Measurements from ENCODE around the gene APH1B. TPM values are rescaled to one million over a fixed set of nuclear protein-coding genes. Genes with fewer than 3 reads are reported as not detected.

The APH1B gene
- total RNA-seq, 6 experiments from 2014 or later: 23.7 to 38.7 (median 33.6) TPM

- Mint-ChIP-seq H3K36me3 (ENCODE audit: low read depth) (peaks cover 22% of the 10 kb centered on the region), H3K27me3 (ENCODE audit: insufficient read depth) (no peaks in the 10 kb centered on the region), H3K9me3 (no peaks in the 10 kb centered on the region), H3K4me3 (no peak overlapping the region), H3K27ac (no peak overlapping the region), H3K4me1 (ENCODE audit: low read depth) (no peaks in the 10 kb centered on the region)
- DNase-seq: no peak
- no peak for TF ChIP-seq CTCF (IDR thresholded peaks at IDR 0.05)
These were observed 27.9 kb downstream of the APH1B start for GRCh38 chr15:63305260-63305659.

GRCh38 chr15:63306492-63307073, 29.2 kb downstream of the APH1B start:
- no peaks in the 10 kb centered on the region for H3K4me1 Mint-ChIP-seq (ENCODE audit: low read depth)
- H3K27ac Mint-ChIP-seq: no peak overlapping the region
- no peak overlapping the region for H3K4me3 Mint-ChIP-seq

GRCh38 chr15:63308491-63308890, 31.1 kb downstream of the APH1B start:
- H3K4me1 Mint-ChIP-seq (ENCODE audit: low read depth): no peaks in the 10 kb centered on the region
- no peaks in the 10 kb centered on the region for H3K27me3 Mint-ChIP-seq (ENCODE audit: insufficient read depth)

More at GRCh38 chr15:63306492-63307073, 29.2 kb downstream of the APH1B start:
- Mint-ChIP-seq H3K9me3 (no peaks in the 10 kb centered on the region), H3K27me3 (ENCODE audit: insufficient read depth) (no peaks in the 10 kb centered on the region), H3K36me3 (ENCODE audit: low read depth) (peaks cover 17% of the 10 kb centered on the region)
- no peak for TF ChIP-seq CTCF (IDR thresholded peaks at IDR 0.05)
- DNase-seq: no peak

GRCh38 chr15:63308947-63309346, 31.5 kb downstream of the APH1B start:
- Mint-ChIP-seq H3K4me1 (ENCODE audit: low read depth) (no peaks in the 10 kb centered on the region), H3K36me3 (ENCODE audit: low read depth) (no peaks in the 10 kb centered on the region), H3K27me3 (ENCODE audit: insufficient read depth) (no peaks in the 10 kb centered on the region), H3K27ac (no peak overlapping the region), H3K9me3 (no peaks in the 10 kb centered on the region), H3K4me3 (no peak overlapping the region)
- DNase-seq: no peak
- no peak for TF ChIP-seq CTCF (IDR thresholded peaks at IDR 0.05)

More at GRCh38 chr15:63308491-63308890, 31.1 kb downstream of the APH1B start:
- H3K27ac Mint-ChIP-seq: no peak overlapping the region
- no peak overlapping the region for H3K4me3 Mint-ChIP-seq
- DNase-seq: no peak
- TF ChIP-seq CTCF (IDR thresholded peaks at IDR 0.05): no peak
- no peaks in the 10 kb centered on the region for H3K9me3 Mint-ChIP-seq
- peaks cover 3% of the 10 kb centered on the region; the same call in 1 of the 2 replicates for H3K36me3 Mint-ChIP-seq (ENCODE audit: low read depth)

- H3K9me3 Mint-ChIP-seq: no peaks in the 10 kb centered on the region
- no peaks in the 10 kb centered on the region for H3K36me3 Mint-ChIP-seq (ENCODE audit: low read depth)
- DNase-seq: no peak
- no peak overlapping the region for H3K4me3 Mint-ChIP-seq
- no peaks in the 10 kb centered on the region for H3K4me1 Mint-ChIP-seq (ENCODE audit: low read depth)
- H3K27ac Mint-ChIP-seq: no peak overlapping the region
- no peak for TF ChIP-seq CTCF (IDR thresholded peaks at IDR 0.05)
- H3K27me3 Mint-ChIP-seq (ENCODE audit: insufficient read depth): no peaks in the 10 kb centered on the region
These were observed 33.2 kb downstream of the APH1B start for GRCh38 chr15:63310646-63311045.
